Coronary artery (tissue), 2 donors: ENCODE results near the gene CDCA4.

Experiments
- DNase-seq: peaks from one replicate; pipeline ENCODE4 v3.0.0-alpha.2; 2017; ENCODE audit warnings: low spot score
- H3K27ac ChIP-seq, 2 donors: fragments of 200-600 bp; sonication (generic); one replicate each; pipeline ENCODE4 v1.5.1; 2016 to 2019
- H3K4me3 ChIP-seq: fragments of 200-600 bp; sonication (generic); 2 replicates; pipeline ENCODE4 v1.5.1; 2016; ENCODE audit warnings: mild to moderate bottlenecking, moderate library complexity
- CTCF ChIP-seq: fragments of 200-600 bp; sonication (generic); IDR thresholded peaks from one replicate; pipeline ENCODE4 v1.5.1; 2019; ENCODE audit warnings: antibody characterized with exemption

Gene CDCA4

GRCh38 chr14:105049753-105050550 is 29.1 kb upstream of the CDCA4 start:
- no peak for TF ChIP-seq CTCF
- no peak overlapping the region for H3K27ac ChIP-seq
- no peak overlapping the region for H3K4me3 ChIP-seq
- DNase-seq = no peak

GRCh38 chr14:105047283-105048016 is 26.6 kb upstream of the CDCA4 start:
- H3K4me3 ChIP-seq = no peak overlapping the region
- DNase-seq = no peak
- H3K27ac ChIP-seq = no peak overlapping the region
- no peak for TF ChIP-seq CTCF

- Histone ChIP-seq H3K27ac (no peak overlapping the region), H3K4me3 (no peak overlapping the region)
- TF ChIP-seq CTCF = no peak
- no peak for DNase-seq
Measured at GRCh38 chr14:105046891-105047282, 26.0 kb upstream of the CDCA4 start.

- TF ChIP-seq CTCF = peak; percentile 99
- no peak for DNase-seq
- Histone ChIP-seq H3K4me3 (no peak overlapping the region), H3K27ac (no peak overlapping the region)
Measured at GRCh38 chr14:105045710-105046326, 24.9 kb upstream of the CDCA4 start.

- no peak for DNase-seq
- Histone ChIP-seq H3K4me3 (no peak overlapping the region), H3K27ac (no peak overlapping the region)
- TF ChIP-seq CTCF = no peak
Measured at GRCh38 chr14:105043641-105044040, 22.8 kb upstream of the CDCA4 start.

GRCh38 chr14:105042813-105043212 is 21.9 kb upstream of the CDCA4 start:
- no peak overlapping the region for H3K4me3 ChIP-seq
- no peak for TF ChIP-seq CTCF
- no peak for DNase-seq
- no peak overlapping the region for H3K27ac ChIP-seq
